ENCODE data around the gene OST4.

GRCh38 chr2:27086090-27086723, 14.8 kb upstream of the OST4 start:
- TF ChIP-seq EZH2 (IDR thresholded peaks at IDR 0.05; ENCODE audit: low read length, unreplicated experiment) (no peak), CTCF (conservative IDR thresholded peaks at IDR 0.05; ENCODE audit: low read depth, low read length) (peak; percentile 66), EZH2phosphoT487 (IDR thresholded peaks at IDR 0.05; ENCODE audit: borderline replicate concordance, low read length) (no peak)

Measured in PC-3 (cell line).